Measurements from ENCODE around the gene CEP126. TPM values are rescaled to one million over a fixed set of nuclear protein-coding genes. Genes with fewer than 3 reads are reported as not detected.

The CEP126 gene
- total and polyA plus RNA-seq, 2 experiments from 2014 or later: 1.4 to 2.3 TPM

- no peak for TF ChIP-seq ZNF114 (CRISPR knock-in tag; IDR thresholded peaks at IDR 0.05)
- TF ChIP-seq CTCF (conservative IDR thresholded peaks at IDR 0.05; ENCODE audit: low read depth in 2 of 2): no peak
- no peak for TF ChIP-seq NANOG (IDR thresholded peaks at IDR 0.05; ENCODE audit: borderline replicate concordance)
Measured at GRCh38 chr11:102001657-102002338, 87.0 kb downstream of the CEP126 start (continued).

- Histone ChIP-seq H3K27me3 (ENCODE audit: insufficient read depth) (no peaks in the 10 kb centered on the region), H3K4me2 (no peak overlapping the region), H2AFZ (no peak overlapping the region), H4K20me1 (replicated peaks; ENCODE audit: insufficient read depth) (no peaks in the 10 kb centered on the region), H3F3A (replicated peaks; ENCODE audit: low read depth) (no peaks in the 10 kb centered on the region), H3K27ac (ENCODE audit: low read depth) (no peak overlapping the region), H3K36me3 (ENCODE audit: insufficient read depth) (no peaks in the 10 kb centered on the region), H3K79me2 (replicated peaks; ENCODE audit: insufficient read depth) (no peaks in the 10 kb centered on the region), H3K9me2 (ENCODE audit: insufficient read depth) (no peaks in the 10 kb centered on the region), H3K4me3 (no peak overlapping the region), H3K4me1 (ENCODE audit: insufficient read depth) (no peaks in the 10 kb centered on the region)
- Mint-ChIP-seq H3K4me3 (no peak overlapping the region), H3K27me3 (ENCODE audit: insufficient read depth, low read depth, poor library complexity) (peaks cover 3% of the 10 kb centered on the region), H3K36me3 (ENCODE audit: low read depth) (no peaks in the 10 kb centered on the region), H3K27ac (no peak overlapping the region), H3K4me1 (peaks cover 6% of the 10 kb centered on the region), H3K9me3 (no peaks in the 10 kb centered on the region)
- no peak for ATAC-seq
- no peak for DNase-seq (ENCODE audit: low spot score)
- TF ChIP-seq NANOG (IDR thresholded peaks at IDR 0.05; ENCODE audit: borderline replicate concordance) (no peak), POLR2AphosphoS5 (IDR thresholded peaks at IDR 0.05; ENCODE audit: low read depth) (no peak), ZNF462 (CRISPR knock-in tag; IDR thresholded peaks at IDR 0.05) (no peak), REST (IDR thresholded peaks at IDR 0.05; ENCODE audit: unreplicated experiment) (no peak), ZNF114 (CRISPR knock-in tag; IDR thresholded peaks at IDR 0.05) (no peak), ZNF331 (CRISPR knock-in tag; IDR thresholded peaks at IDR 0.05; ENCODE audit: low read depth) (no peak), EZH2phosphoT487 (IDR thresholded peaks at IDR 0.05; ENCODE audit: unreplicated experiment) (no peak), CTCF (conservative IDR thresholded peaks at IDR 0.05; ENCODE audit: low read depth in 2 of 2) (no peak), JUNB (IDR thresholded peaks at IDR 0.05; ENCODE audit: unreplicated experiment) (no peak), EZH2 (IDR thresholded peaks at IDR 0.05; ENCODE audit: low read depth, unreplicated experiment) (no peak), STAT1 (IDR thresholded peaks at IDR 0.05; ENCODE audit: unreplicated experiment) (no peak)
Measured at GRCh38 chr11:102004220-102004619, 89.4 kb downstream of the CEP126 start.

Data from GM23338 (cell line).